Smooth muscle cell (in vitro differentiated cells): ENCODE results near the gene ANO4. TPM values are rescaled to one million over a fixed set of nuclear protein-coding genes. Genes with fewer than 3 reads are reported as not detected.

Experiments used
- DNase-seq: peaks from one replicate; lab custom pipeline; 2025; ENCODE audit not compliant: unreplicated experiment; lab: John Stamatoyannopoulos, UW
- H2AFZ ChIP-seq: fragments of 200-600 bp; sonication (generic); 2 replicates; pipeline ENCODE4 v1.6.0; 2016; ENCODE audit warnings: antibody characterized with exemption, low read depth, mild to moderate bottlenecking
- H3F3A ChIP-seq: fragments of 200-600 bp; sonication (generic); 2 replicates; pipeline ENCODE4 v1.6.0; 2017; ENCODE audit warnings: antibody characterized with exemption, low read depth
- H3K27ac ChIP-seq: fragments of 200-600 bp; sonication (generic); 2 replicates; pipeline ENCODE4 v1.5.1; 2016; ENCODE audit warnings: low read depth, mild to moderate bottlenecking
- H3K27me3 ChIP-seq: fragments of 200-600 bp; sonication (generic); 2 replicates; pipeline ENCODE4 v1.6.1; 2016; ENCODE audit warnings: low read depth, mild to moderate bottlenecking
- H3K36me3 ChIP-seq: fragments of 200-600 bp; sonication (generic); 2 replicates; pipeline ENCODE4 v1.5.1; 2016; ENCODE audit warnings: low read depth
- H3K4me1 ChIP-seq: fragments of 200-600 bp; sonication (generic); 2 replicates; pipeline ENCODE4 v1.5.1; 2016; ENCODE audit warnings: low read depth
- H3K4me2 ChIP-seq: fragments of 200-600 bp; sonication (generic); 2 replicates; pipeline ENCODE4 v1.6.0; 2016; ENCODE audit warnings: mild to moderate bottlenecking
- H3K4me3 ChIP-seq: fragments of 200-600 bp; sonication (generic); 2 replicates; pipeline ENCODE4 v1.5.1; 2016; ENCODE audit warnings: mild to moderate bottlenecking
- H3K79me2 ChIP-seq: fragments of 200-600 bp; sonication (generic); 2 replicates; pipeline ENCODE4 v1.6.0; 2016; ENCODE audit warnings: low read depth, mild to moderate bottlenecking
- H3K9ac ChIP-seq: fragments of 200-600 bp; sonication (generic); 2 replicates; pipeline ENCODE4 v1.6.0; 2016; ENCODE audit warnings: low read depth
- H3K9me3 ChIP-seq: fragments of 200-600 bp; sonication (generic); replicated peaks from 2 replicates; pipeline ENCODE4 v1.5.1; 2016; ENCODE audit warnings: low read depth
- H4K20me1 ChIP-seq: fragments of 200-600 bp; sonication (generic); 2 replicates; pipeline ENCODE4 v1.6.0; 2016; ENCODE audit warnings: low read depth
- CTCF ChIP-seq: fragments of 200-600 bp; sonication (generic); IDR thresholded peaks from 2 replicates; pipeline ENCODE4 v1.5.1; 2017; ENCODE audit warnings: borderline replicate concordance, mild to moderate bottlenecking, antibody characterized with exemption; ENCODE audit not compliant: insufficient read depth, poor library complexity, severe bottlenecking
- WGBS: methylation state at CpG from one replicate; pipeline ENCODE4 v1.1.7; 2016; ENCODE audit warnings: low lambda C conversion rate; 5-methylcytosine and 5-hydroxymethylcytosine counted together
- polyA plus RNA-seq: library from polyadenylated mRNA; unstranded; fragments of >200 nt; fragmentation: Nextera tagmentation; extraction: Ambion mirVana; gene quantifications from 2 replicates; pipeline ENCODE4 v1.2.1, GENCODE V29; 2016
- total RNA-seq: library from RNA; depleted of rRNA; stranded (reverse); fragments of >200 nt; gene quantifications from 2 replicates; pipeline ENCODE4 v1.2.3, GENCODE V29; 2014

The ANO4 gene
- total and polyA plus RNA-seq, 2 experiments from 2014 or later = 27.3 to 51.7 TPM

GRCh38 chr12:100753837-100754236 is 40.7 kb upstream of the ANO4 start:
- H3K27me3 ChIP-seq = no peaks in the 10 kb centered on the region
- no peak overlapping the region for H3K4me3 ChIP-seq
- no peaks in the 10 kb centered on the region for H3K4me1 ChIP-seq
- WGBS = 76% methylated on average over 2 of the region's 2 CpGs
- no peaks in the 10 kb centered on the region for H3K79me2 ChIP-seq
- DNase-seq = no peak
- H4K20me1 ChIP-seq = no peaks in the 10 kb centered on the region
- TF ChIP-seq CTCF = no peak
- H3K9ac ChIP-seq = no peak overlapping the region
- no peaks in the 10 kb centered on the region for H3F3A ChIP-seq
- H2AFZ ChIP-seq = no peak overlapping the region
- no peaks in the 10 kb centered on the region for H3K9me3 ChIP-seq
- no peak overlapping the region for H3K4me2 ChIP-seq
- peak overlapping the region; percentile 37 for H3K27ac ChIP-seq
- no peaks in the 10 kb centered on the region for H3K36me3 ChIP-seq

- 96% methylated on average over 1 of the region's 1 CpG for WGBS
- Histone ChIP-seq H3K4me3 (no peak overlapping the region), H3K9ac (no peak overlapping the region), H3K27ac (no peak overlapping the region), H3F3A (no peaks in the 10 kb centered on the region), H3K4me2 (no peak overlapping the region), H3K36me3 (no peaks in the 10 kb centered on the region), H3K4me1 (no peaks in the 10 kb centered on the region), H3K79me2 (no peaks in the 10 kb centered on the region), H3K9me3 (no peaks in the 10 kb centered on the region), H3K27me3 (no peaks in the 10 kb centered on the region), H2AFZ (no peak overlapping the region), H4K20me1 (no peaks in the 10 kb centered on the region)
- no peak for DNase-seq
- no peak for TF ChIP-seq CTCF
These were observed 39.4 kb upstream of the ANO4 start for GRCh38 chr12:100755186-100755585.

GRCh38 chr12:100758083-100758482 is 36.5 kb upstream of the ANO4 start:
- DNase-seq = no peak
- no peak overlapping the region for H3K4me3 ChIP-seq
- H3K27ac ChIP-seq = no peak overlapping the region
- no peaks in the 10 kb centered on the region for H3K36me3 ChIP-seq
- no peak overlapping the region for H2AFZ ChIP-seq
- H3F3A ChIP-seq = no peaks in the 10 kb centered on the region
- no peak for TF ChIP-seq CTCF
- WGBS = 100% methylated on average over 2 of the region's 2 CpGs
- no peaks in the 10 kb centered on the region for H4K20me1 ChIP-seq
- H3K9ac ChIP-seq = no peak overlapping the region
- no peaks in the 10 kb centered on the region for H3K79me2 ChIP-seq
- H3K9me3 ChIP-seq = no peaks in the 10 kb centered on the region
- no peaks in the 10 kb centered on the region for H3K4me1 ChIP-seq
- no peaks in the 10 kb centered on the region for H3K27me3 ChIP-seq
- H3K4me2 ChIP-seq = no peak overlapping the region

GRCh38 chr12:100767371-100767770 is 27.2 kb upstream of the ANO4 start:
- Histone ChIP-seq H4K20me1 (no peaks in the 10 kb centered on the region), H3K4me2 (no peak overlapping the region), H3K9ac (no peak overlapping the region)

More at GRCh38 chr12:100767371-100767770, 27.2 kb upstream of the ANO4 start:
- no peaks in the 10 kb centered on the region for H3K9me3 ChIP-seq
- H3F3A ChIP-seq = no peaks in the 10 kb centered on the region
- no peaks in the 10 kb centered on the region for H3K4me1 ChIP-seq
- no peak overlapping the region for H3K4me3 ChIP-seq
- H3K36me3 ChIP-seq = no peaks in the 10 kb centered on the region
- TF ChIP-seq CTCF = no peak
- no peak overlapping the region for H2AFZ ChIP-seq
- H3K27ac ChIP-seq = no peak overlapping the region
- no peaks in the 10 kb centered on the region for H3K27me3 ChIP-seq
- no peak for DNase-seq
- H3K79me2 ChIP-seq = peaks cover 3% of the 10 kb centered on the region
